Activated naive CD8-positive, alpha-beta T cell treated with anti-CD3 and anti-CD28 coated beads, Interleukin-2, amount 50 U/mL, for 16 hours (primary cell): ENCODE data around the gene BBOX1.
"Not testable (repeated sequence)": the region's sequence is repeated elsewhere in the genome, so short reads cannot be mapped to it uniquely, and the experiment has no call there.

ENCODE experiments used
- DNase-seq: peaks from one replicate; pipeline ENCODE4 v3.0.0-alpha.2; 2020; ENCODE audit warnings: low read depth, low spot score

The BBOX1 gene

DNA sequence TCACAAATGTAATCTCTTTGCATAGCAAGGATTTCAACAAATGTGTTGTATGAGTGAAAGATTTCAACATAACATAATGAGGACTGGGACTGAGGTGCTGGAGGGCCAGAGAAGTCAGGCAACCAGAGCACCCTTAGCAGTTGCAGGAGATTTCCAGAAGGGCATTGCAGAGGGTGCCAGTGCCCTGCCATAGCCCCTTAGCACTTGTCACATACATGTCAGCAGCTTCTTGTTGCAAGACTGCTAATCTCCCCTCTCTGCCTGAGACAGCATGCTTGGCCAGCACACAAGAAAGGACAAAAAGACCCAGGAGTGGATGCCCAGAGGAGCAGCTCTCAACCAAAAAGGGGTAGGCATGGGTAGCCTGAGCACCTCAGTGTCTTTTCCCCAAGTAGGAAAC lies 43.2 kb downstream of the BBOX1 start:
- DNase-seq: no peak

DNA sequence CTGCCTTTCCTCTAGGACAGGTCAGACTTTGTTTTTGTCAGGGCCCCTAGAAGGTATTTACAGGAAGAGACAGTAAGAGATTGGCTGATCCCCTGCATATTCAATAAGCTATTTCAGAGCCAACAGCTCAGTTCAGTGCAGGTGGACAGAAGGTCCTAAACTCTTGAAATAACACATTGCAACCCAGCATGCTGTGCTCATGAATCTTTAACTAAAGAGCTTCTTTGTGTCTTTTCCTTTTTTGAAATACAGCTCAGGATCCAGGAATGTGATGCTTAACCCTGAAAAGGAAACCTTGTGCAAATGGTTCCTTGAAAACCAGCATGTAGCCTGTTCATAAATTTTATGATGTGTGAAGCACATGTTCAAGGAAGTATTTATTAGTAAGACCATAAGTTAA lies 43.9 kb downstream of the BBOX1 start:
- no peak for DNase-seq

DNA sequence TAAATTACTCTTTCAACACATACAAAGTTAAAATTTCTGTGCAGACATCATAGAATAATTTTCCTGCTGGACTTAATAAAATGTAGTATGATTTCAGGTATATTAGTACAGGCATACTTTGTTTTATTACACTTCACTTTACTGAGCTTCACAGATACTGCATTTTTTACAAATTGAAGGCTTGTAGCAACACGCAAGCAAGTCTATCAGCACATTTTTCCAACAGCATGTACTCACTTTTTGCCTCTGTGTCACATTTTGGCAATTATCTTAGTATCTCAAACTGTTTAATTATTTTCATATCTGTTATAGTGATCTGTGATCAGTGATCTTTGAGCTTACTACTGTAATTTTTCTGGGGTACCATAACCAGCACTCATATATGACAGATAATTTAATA lies 44.5 kb downstream of the BBOX1 start:
- DNase-seq: no peak

DNA sequence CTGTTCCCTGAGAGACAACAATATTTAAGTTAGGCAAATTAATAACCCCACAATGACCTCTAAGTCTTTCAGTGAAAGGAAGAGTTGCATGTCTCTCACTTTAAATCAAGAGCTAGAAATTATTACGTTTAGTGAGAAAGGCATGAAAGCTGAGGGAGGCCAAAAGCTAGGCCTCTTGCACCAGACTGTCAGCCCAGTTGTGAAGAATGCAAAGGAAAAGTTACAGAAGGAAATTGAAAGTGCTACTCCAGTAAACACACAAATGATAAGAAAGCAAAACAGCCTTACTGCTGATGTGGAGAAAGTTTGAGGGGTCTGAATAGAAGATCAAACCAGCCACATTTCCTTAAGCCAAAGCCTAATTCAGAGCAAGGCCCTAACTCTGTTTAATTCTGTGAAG lies 45.0 kb downstream of the BBOX1 start:
- no peak for DNase-seq

DNA sequence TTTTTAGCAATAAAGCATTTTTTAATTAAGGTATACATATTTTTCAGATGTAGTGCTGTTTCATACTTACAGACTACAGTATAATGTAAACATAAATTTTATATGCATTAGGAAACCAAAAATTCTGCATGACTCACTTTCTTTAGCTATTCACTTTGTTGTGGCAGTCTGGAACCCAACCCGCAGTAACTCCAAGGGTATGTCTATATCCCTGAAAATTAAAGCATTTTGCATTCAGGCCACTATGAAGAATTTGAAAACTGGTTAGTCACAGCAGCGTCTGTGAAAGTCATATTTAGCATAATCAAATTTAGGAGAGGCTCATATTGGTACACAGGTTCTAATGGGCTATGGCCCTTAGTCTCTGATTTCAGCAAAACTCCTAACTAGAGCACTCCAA lies 46.8 kb downstream of the BBOX1 start:
- no peak for DNase-seq

DNA sequence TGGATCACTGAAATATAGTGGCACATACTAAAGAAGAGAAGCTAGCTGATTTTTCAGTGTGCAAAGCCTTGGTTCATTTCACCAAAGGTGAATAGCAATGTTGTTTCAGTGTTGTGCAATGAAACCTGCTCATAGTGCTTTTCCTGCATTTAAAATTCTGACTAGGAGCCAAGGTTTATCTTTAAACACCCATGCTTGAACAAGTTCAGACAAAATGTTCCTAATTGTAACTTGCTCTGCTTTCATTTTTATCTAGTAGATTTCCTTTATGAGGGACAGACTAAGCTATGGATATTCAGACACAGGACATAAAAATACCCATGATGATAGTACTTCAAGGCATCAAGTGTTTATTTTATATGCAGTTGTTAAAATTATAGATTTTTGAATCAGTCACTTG lies 47.7 kb downstream of the BBOX1 start:
- DNase-seq: no peak

DNA sequence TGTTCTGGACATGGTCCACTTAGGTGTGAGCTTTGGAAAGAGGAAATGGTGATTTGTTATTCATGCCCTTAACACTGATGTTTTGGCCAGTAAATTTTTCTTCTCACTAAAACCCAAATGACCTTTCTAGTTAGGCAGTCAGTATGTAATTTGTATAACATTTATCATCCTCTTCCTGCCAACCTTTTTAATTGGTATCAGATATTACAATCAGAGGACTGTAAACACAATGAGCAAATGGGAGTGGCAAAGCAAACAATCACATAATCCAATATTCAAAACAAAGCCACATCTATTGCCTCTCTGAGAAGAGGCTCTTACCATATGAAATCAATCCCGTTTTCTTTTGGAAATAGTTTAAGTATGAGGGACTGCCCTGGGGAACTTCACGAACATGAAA lies 49.1 kb downstream of the BBOX1 start:
- DNase-seq: no peak

DNA sequence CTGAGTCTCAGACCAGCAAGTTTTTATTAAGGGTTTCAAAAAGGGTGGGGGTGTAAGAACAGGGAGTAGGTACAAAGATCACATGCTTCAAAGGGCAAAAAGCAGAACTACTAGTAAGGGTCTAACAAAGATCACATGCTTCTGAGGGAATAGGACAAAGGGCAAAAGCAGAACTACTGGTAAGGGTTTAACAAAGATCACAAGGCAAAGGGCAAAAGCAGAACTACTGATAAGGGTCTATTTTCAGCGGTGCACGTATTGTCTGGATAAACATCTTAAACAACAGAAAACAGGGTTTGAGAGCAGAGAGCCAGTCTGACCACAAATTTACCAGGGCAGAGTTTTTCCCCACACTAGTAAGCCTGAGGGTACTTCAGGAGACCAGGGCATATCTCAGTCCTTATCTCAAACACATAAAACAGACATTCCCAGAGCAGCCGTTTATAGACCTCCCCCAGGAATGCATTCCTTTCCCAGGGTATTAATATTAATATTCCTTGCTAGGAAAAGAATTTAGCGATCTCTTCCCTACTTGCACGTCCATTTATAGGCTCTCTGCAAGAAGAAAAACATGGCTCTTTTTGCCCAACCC lies 49.8 kb downstream of the BBOX1 start:
- not testable (repeated sequence) for DNase-seq

DNA sequence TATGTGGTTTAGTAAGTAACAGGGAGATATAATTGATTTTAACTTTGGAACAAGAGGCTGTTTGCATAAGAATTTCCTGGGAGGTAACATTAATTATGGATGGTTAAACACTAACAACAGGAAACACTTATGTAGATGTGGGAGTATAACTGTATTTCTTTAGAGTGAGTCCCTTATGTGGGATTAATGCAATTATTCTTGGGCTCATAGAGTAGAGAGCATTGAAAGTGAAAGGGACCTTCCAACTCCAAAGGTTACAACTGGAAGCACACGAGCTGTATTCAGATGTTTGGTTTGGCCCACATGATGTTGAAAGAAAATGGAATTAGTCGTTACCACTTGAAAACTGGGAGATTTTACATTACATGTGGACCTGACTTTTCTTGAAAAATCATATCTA lies 53.5 kb downstream of the BBOX1 start:
- no peak for DNase-seq

DNA sequence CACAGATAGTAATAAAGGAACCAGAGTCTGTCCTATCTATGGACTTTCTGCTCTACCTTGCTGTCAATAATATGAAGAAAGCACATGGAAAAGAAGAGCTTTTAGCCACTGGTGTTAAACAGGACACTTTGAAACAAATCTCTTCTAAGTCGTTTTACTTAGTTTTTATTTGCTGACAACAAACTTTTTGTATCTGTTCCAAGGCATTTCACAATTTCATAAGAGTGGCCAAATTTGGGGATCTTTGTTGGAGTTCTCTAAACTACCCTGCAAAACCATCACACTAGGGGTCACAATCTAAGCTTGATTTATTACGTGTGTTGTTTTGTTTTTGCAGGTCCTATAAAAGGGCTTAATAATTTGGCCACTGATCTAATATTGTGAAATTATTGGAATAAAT lies 54.4 kb downstream of the BBOX1 start:
- no peak for DNase-seq

DNA sequence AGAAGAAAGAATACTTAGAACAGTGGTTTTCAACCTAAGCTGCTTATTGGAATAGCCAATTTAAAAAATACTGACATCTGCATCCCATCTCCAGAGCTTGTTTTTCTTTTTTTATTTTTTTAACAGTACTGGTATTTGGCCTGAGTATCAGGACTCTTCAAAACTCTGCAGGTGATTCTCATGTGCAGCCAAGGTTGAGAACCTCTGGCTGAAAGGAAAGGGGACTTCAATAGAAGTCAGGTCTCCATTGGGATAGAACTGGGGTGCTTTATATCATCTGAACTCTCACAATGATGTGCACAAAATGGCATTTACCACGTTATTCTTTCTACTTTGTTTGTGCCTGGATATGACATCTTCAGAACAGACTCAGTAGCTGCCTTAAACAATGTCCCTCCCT lies 55.3 kb downstream of the BBOX1 start:
- DNase-seq: no peak

DNA sequence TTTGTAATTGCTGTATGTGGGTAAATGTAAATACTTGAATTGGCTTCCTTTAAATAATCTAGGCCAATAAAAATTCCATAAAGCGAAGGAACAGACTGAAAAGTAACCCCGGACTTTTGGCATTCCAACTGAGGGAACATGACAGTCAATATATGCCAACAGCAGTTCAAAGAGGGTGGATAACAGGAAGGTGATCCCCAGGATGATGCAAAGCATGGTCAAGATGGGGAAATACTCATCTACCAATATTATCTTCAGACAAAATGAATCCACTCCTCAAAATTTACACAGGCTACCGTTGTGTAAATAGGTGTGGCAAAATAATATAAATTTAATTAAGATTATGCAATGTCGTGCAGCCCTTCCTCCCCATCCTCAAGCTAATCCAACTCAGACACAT lies 56.9 kb downstream of the BBOX1 start:
- no peak for DNase-seq

DNA sequence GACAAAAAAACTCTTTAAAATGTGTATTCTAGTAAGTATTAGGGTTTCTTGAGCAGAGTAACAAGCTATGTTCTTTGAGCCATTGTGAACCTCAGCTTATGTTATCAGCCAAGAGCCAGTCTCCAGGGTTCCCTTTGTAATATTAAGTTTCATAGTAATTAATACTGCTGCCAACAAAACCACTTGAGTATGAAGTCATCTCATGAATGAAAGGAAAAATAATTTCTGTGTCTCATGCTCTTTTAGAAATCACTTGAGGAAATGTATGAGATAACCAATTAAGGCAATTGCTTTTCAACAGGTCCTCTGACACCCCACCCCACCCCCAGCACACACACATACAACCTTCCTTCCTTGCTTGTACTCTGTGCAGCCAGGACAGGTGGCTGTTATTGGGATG lies 59.9 kb downstream of the BBOX1 start:
- DNase-seq: no peak

DNA sequence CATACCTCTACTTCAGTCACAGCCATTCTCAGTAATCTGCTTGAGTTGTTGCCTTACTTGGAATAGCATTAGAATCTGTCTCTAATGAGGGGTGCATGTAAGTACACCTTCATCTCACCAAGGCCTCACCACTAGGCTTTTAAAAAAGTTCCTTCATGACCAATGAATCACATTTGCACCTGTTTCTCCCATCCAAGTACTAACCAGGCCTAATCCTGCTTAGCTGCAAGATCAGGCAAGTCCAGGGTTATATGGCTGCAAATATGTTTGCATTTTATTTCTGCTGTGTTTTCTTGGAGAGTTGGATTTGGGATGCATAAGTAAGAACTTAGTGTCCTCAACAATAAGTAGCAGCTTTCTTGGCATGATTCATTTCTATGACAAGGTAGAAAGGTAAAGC lies 66.9 kb downstream of the BBOX1 start:
- DNase-seq: no peak

DNA sequence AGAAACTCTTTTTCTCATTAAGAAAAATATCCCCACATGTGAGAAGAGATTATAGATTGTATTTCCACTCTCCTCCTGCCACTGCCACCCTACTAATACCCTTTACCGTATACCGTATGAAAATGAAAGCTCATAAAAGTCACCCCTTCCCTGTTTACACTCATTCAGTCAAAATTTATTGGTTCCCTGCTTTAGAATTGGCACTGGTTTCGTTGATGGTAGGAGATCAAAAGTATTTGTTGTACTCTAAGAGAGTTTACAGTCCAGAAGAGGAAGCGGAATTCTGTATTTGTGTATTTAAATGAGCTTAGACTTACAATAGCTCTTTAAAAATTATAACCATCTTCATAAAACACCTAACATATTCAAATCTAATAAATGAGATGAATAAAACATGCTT lies 68.2 kb downstream of the BBOX1 start:
- DNase-seq: no peak

DNA sequence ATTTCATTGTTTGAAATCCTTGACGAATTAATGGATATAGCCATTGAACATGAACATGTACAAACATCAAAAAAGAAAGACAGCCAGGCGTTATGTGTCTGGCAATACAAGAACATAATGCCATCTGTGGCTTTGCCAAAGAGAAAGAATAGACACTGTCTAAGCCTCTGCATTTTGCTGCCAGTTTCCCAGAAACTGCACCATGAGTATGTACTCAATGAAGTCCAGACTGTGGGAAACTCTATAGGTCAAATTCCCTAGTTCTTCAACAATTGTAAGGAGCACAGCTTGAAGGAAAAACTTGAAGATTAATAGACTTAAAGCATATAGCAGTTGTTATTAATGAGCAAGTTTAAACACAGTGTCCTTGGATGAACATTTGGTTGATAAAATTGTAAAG lies 71.3 kb downstream of the BBOX1 start:
- DNase-seq: no peak

DNA sequence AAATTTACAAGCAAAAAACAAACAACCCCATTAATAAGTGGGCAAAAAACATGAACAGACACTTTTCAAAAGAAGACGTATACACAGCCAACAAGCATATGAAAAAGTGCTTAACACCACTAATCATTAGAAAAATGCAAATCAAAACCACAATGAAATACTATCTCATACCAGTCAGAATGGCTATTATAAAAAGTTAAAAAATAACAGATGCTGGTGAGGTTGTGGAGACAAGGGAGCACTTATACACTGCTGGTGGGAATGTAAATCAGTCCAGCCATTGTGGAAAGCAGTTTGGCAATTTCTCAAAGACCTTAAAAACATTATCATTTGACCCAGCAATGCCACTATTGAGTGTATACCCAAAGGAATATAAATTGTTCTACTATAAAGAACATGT lies 72.3 kb downstream of the BBOX1 start:
- no peak for DNase-seq

DNA sequence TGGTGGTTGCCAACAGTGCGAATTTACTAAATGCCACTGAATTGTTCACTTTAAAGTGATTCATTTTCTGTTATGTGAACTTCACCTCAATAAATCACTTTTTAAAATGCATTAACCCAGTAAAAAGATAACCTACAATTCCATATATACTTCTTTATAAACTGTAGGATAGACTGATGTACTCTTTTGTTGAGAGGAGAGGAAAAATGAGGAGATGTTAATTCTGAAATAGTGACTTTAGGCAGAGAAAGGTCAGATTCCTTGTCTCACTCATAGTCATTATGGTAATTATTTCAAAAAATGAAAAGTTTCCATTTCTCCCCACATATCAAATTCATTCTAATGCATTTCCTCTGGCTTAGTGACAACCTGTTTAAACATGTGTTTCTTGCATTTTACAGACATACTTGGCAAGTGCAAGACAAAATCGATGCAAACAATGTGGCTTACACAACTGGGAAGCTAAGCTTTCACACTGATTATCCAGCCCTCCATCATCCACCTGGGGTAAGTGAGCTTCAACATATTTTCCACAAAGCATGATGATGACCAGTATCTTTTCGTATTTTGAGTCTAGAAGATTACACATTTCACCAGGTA lies 74.5 kb downstream of the BBOX1 start:
- no peak for DNase-seq

DNA sequence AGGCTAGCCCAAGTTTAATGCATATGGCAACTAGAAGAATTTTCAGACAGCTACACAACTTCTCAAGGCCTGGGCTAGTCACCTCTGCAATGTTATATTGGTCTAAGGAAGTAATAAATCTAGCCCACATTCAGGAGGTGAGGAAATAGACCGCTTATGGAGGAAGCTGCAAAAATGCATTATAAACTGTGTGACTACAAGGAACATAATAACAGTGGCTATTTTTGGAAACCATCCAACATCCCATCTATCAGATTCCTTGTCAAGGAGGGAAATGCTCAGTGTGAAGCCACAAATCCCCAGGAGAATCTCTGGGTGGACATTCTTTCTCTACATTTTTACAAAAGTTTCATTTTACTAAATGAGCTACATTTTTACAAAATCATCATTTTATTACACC lies 76.1 kb downstream of the BBOX1 start:
- no peak for DNase-seq

DNA sequence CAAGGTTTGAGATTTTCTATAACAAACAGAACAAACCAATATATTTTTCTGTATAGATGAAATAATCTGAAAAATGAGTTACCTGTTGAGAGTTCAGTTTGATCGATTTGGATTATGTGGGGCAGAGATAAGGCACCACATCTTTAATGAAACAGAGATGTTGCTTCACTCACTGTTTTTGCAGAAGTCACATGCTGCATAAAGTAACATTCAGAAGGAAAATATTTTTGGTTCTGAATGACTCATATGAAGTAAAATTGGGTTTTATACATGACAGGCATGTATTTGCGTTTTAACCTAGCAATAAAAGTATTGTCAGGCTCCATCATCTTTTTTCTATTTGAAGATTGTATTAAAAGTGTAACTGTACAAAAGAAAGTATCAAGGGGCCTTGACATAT lies 77.8 kb downstream of the BBOX1 start:
- no peak for DNase-seq

DNA sequence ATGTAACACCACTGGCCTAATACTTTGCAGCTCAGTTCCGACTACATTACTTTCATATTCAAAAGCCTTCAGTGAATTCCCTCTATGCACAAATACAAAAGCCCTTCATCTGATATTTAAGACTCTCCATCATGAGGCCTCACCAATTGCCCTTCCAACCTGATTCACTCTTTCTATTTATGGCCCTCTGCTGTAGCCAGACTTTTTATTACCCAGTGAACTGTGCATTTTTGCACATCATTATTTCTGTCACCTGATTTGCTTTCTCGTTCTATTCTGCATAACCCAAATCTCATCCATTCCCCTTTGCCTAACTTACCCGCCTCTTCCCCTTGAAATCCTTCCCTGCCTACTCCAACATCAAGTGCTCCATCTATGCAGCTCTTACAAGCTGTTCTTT lies 78.3 kb downstream of the BBOX1 start:
- DNase-seq: no peak

DNA sequence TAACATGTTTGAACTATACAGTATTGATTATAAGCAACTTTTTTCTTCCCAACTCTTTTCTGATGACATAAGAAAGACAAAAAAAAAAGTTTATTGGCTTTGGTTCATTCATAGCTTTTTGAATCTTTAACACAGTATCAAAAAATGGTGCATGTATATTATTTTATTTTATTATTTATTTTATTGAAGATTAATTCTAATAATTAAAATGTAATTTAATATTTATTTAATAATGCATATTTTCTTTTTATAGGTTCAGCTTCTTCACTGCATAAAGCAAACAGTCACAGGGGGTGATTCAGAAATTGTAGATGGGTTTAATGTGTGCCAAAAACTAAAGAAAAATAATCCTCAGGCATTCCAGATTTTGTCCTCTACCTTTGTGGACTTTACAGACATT lies 78.8 kb downstream of the BBOX1 start:
- DNase-seq: no peak

DNA sequence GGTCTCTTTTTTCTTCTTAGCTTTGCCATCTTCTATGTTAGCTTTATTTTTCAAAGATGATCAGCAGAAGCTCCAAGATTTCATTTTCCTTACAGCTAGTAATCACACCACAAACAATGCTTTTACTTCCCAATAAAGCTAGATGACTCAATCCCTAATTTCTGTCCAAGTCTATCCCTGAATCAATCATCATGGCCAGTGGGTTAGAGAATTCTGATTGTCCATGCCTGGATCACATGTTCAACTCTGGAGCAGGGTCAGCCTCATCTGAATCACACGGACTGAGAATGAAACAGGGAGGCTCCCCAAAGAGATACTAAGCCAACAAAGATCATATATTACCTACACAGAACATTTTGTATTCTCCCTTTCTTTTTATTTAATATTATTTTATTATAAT lies 79.6 kb downstream of the BBOX1 start:
- DNase-seq: no peak

DNA sequence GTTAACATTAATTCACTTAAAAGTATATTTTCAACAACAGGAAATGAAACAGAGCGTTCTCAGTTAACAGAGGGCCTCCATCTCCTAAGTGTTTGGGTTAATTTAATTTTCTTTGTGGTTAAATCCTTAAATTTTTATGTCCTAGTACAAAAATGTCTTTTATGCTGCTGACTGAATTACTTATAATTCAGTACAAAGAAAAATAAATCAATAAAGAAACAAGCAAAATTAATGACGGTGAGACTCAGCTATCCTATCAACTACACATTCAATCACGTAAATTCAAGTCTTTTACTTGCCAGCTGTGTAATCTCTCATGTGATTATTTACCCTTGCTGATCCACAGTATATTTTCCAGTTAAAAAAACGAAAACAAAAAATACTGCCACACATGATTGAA lies 81.4 kb downstream of the BBOX1 start:
- no peak for DNase-seq
